GM21360 (cell line): ENCODE results near the gene STK39.

Experiments
- ATAC-seq: cut with Tn5 transposase; IDR thresholded peaks from one replicate; pipeline ENCODE4 v1.9.1; 2021; ENCODE audit warnings: mild to moderate bottlenecking, moderate library complexity; ENCODE audit not compliant: unreplicated experiment

Gene STK39

DNA sequence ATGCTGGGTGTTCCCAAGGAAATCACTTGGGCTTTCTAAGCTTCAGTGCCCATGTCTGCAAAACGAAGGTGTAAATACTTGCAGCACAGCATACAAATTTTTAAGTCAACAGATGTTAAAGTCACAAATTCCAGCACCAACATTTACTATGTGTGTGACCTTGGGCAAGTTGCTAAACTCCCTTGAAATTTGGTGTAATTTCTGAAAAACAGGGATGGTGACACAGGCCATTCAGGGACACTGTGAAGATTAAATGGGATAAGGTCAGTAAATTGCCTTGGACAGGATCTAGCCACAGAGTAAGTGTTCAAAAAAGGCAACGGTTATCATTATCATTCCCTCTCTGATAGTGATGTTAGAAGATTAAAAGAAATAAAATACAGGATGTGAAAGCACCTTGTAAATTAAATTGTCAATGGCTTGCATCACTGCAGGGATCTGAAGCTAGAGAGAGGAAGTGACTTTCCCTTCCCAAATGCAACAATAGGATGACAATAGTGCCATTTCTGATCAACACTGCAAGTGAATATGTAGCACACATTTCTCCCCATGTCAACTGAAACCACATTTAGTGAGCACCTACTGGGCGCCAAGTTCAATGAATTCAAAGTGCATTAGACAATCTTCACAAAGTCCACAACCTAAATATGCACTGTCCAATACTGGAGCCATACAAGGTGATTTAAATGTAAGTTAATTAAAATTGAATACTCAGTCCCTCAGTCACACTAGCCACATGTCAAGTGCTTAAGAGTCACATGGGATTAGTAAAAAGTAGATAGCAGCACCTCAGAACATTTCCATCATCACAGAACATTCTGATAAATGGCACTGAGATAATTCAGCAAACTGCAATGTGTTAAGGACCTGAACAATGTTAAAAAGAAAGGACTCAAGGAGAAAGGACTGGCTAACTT, 81.2 kb downstream of the STK39 start:
- ATAC-seq = no peak

- ATAC-seq = no peak
Measured at GRCh38 chr2:168165397-168165796, 82.0 kb downstream of the STK39 start.

- ATAC-seq = no peak
Measured at GRCh38 chr2:168160897-168161296, 86.5 kb downstream of the STK39 start.

DNA sequence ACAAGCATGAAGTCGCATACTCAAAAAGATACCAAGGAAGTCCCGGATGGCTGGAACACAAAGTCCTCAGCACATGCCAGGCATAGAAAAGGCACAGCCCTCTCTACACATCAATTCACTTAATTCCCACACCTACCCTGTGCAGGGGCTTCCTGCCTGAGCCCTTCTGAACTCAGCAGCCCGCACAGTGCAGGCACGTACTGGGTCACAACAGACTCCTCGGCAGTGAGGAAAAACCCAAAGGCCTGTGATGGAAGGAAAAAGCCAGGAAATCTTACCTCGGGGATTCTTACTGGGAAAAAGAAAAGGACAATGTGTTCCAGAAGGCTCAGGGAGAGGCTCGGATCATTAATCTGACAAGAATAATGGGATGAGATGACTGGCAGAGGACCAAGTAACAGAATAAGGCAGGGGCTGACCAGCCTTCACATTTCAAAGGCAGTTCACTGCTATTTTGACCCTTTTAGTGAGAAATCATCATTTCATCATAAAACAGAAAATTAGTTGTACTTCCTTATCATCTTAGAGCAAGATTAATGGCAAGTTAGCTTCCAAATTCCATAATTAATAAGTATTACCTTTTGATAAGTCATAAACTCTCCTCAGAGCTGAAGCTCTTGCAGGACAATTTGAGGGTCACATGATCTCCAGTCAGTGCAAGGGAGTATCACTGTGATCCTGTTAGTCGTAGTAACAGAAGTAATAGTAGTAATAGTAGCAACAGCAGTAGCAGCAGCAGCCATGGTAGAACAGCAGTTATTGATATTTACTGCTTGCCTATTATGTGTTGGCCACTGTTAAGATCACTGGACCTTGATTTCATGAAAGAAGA, 87.4 kb downstream of the STK39 start:
- ATAC-seq = no peak

- ATAC-seq = no peak
Measured at GRCh38 chr2:168158586-168158985, 88.8 kb downstream of the STK39 start.

- no peak for ATAC-seq
Measured at GRCh38 chr2:168157926-168158325, 89.5 kb downstream of the STK39 start.

DNA sequence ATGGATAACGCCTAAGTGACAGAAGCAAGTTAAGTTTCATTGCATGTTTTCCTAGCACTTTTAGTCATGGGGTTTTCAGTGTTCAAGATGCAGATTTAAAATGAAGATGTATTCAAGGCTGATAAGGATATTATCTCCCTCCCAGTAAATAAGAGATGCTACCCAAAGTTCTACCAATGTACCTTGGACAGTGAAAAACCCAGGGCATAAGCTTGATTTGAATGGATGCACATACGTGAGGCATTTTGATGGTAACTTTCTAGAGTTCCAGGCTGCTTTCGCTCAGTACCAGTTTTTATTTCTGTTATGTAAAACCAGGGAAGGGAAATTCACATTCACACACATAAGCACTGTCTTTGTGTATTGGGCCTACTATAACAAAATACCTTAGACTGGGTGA, 90.3 kb downstream of the STK39 start:
- ATAC-seq = no peak

DNA sequence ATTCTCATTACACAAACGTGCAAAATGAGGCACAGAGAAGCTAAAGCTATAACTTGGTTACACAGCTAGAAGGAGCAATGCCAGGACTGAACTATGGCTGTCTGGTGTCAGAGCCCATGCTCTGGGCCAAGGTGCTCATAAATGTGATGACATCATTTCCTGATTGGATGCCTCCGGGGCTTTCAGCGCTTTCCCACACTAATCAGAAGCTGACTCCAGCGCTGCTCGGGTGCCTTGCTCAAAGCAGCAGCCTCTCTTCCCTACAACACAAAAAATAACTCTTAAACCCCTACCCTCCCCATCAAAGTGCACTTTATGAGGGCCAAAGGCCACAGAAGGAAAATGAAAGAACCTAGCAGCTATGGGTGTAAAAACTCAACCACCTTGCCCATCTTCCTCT, 90.7 kb downstream of the STK39 start:
- ATAC-seq = no peak

- ATAC-seq = no peak
Measured at GRCh38 chr2:168155680-168156079, 91.7 kb downstream of the STK39 start.

DNA sequence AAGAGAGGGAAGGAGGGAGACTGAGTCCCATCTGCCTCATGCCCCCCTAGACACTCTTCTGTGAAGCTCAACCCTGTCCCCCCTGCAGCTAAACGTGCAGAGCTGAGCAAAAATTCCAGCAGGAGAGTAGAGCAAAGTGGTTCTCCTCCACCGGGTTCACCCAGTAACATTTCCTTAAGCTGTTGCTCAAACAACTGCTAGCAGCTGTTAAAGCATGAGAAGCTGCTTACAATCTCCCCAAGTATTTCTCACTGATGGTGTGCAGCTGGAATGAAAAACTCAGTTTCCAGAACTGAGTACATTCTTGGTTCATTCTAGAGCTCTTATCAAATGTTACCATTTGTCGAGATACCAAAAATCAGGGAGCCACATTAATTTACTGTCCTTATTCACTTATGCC, 92.3 kb downstream of the STK39 start:
- no peak for ATAC-seq

DNA sequence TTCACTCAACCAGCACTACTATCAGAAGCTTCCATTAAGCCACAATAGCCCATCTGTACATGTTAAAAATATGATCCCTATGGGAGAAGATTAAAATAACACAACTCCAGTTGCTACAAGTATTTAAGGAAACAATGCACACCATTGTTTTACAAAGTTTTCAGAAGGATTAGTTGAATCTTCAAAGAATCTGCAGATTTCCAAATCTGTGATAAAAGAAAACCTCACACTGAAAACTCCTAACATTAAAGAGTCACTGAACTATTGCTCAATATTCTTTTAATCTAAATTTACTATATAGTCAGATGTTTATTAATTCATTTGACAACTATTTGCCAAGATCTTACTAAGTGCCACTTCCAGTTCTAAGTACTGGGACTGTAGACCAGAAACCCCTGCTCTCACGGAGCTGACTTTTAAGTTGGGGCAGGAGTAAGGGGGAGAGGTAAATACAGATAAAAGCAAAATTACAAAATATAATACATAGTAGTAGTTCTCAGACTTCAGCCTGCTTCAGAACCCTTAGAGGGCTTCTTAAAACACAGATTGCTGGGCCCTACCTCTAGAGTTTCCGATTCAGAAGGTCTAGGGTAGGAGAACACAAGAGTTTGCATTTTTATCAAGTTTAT, 94.4 kb downstream of the STK39 start:
- ATAC-seq = no peak

DNA sequence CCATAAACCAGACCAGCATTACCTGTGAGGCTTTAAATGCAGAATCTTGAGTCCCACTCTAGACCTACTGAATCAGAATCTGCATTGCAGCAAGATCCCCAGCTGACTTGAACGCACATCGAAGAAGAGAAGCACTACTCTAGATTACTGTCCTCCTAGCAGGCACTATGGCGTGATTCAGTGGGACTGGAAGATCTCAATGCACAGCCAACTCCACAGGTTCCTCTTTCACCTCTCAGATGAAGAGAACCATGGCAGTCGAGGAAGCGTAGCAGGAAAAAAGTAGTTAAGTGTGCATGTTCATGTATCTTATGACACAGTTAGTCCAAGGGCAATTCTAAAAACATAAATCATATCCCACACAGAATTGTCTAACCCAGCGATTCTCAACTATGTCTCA, 97.4 kb downstream of the STK39 start:
- ATAC-seq = no peak

- ATAC-seq = no peak
Measured at GRCh38 chr2:168149150-168149974, 98.0 kb downstream of the STK39 start.

- ATAC-seq = no peak
Measured at GRCh38 chr2:168147830-168148794, 99.3 kb downstream of the STK39 start.

GRCh38 chr2:168146892-168147810, 100.2 kb downstream of the STK39 start:
- ATAC-seq = no peak

- no peak for ATAC-seq
Measured at GRCh38 chr2:168145426-168146310, 101.7 kb downstream of the STK39 start.

DNA sequence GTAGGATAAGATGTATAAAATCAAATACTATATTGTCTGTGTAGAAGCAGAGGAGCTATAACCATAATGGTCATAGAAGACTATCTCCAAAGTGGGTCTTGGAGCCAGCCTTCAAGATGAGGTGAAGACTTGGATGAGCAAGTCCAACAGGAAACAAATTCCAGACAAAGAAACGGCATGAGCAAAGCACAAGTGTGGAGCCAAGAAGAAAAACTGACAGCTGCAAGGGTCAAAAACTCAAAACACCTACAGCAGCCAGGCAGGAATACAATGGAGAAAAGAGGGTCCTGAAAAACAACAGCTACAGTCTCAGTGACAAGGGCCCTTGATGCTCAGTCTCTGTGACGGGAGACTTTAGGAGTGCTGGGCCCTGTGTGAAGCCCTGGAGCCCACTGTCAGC, 102.4 kb downstream of the STK39 start:
- no peak for ATAC-seq
